HepG2 (cell line): Measurements from ENCODE around the gene RNF208. TPM values are rescaled to one million over a fixed set of nuclear protein-coding genes. Genes with fewer than 3 reads are reported as not detected.

Experiments
- ATF7 ChIP-seq, 2 experiments: fragments of 450-650 bp in 1 of 2; sonication (generic) in 1 of 2; formaldehyde crosslinking in 1 of 2; IDR thresholded peaks; 2 replicates each; pipeline versions ENCODE4 v1.4.0 to v1.6.1; 2016 to 2020; ENCODE audit warnings: antibody characterized with exemption in 1 of 2, mild to moderate bottlenecking in 1 of 2, missing genetic modification reagents in 1 of 2
- CREB3 ChIP-seq: sonication (generic); formaldehyde crosslinking; IDR thresholded peaks from 2 replicates; pipeline ENCODE4 v1.5.0; 2020; ENCODE audit warnings: missing genetic modification reagents
- FOXP1 ChIP-seq, 2 experiments: fragments of 450-650 bp in 1 of 2; IDR thresholded peaks; 2 replicates each; pipeline ENCODE4 v1.6.1; 2017 to 2018; ENCODE audit warnings: antibody characterized with exemption in 1 of 2
- HNRNPLL ChIP-seq: fragments of 200-400 bp; formaldehyde crosslinking; IDR thresholded peaks from 2 replicates; pipeline ENCODE4 v1.6.1; 2017; ENCODE audit warnings: mild to moderate bottlenecking, low read depth, low read length; ENCODE audit not compliant: poor library complexity, severe bottlenecking
- HOXA3 ChIP-seq: sonication (generic); formaldehyde crosslinking; IDR thresholded peaks from 2 replicates; pipeline ENCODE4 v1.5.0; 2020; ENCODE audit warnings: missing genetic modification reagents
- MAZ ChIP-seq, 2 experiments: sonication (generic) in 1 of 2; formaldehyde crosslinking in 1 of 2; IDR thresholded peaks; 2 replicates each; pipeline versions ENCODE4 v1.5.0 to v1.6.1; 2012 to 2020; ENCODE audit warnings: low read depth in 2 of 2, mild to moderate bottlenecking in 2 of 2, borderline replicate concordance in 1 of 2, improper control_type of control experiment in 1 of 2, low read length in 1 of 2, missing genetic modification reagents in 1 of 2, moderate library complexity in 1 of 2
- MED13 ChIP-seq: sonication (generic); formaldehyde crosslinking; IDR thresholded peaks from 2 replicates; pipeline ENCODE4 v1.5.0; 2020; ENCODE audit warnings: missing genetic modification reagents
- NFE2L1 ChIP-seq: sonication (generic); formaldehyde crosslinking; IDR thresholded peaks from 2 replicates; pipeline ENCODE4 v1.4.0; 2020; ENCODE audit warnings: missing genetic modification reagents, mild to moderate bottlenecking, borderline replicate concordance
- NR2F1 ChIP-seq, 2 experiments: fragments of 450-650 bp in 1 of 2; formaldehyde crosslinking in 1 of 2; IDR thresholded peaks; 2 replicates each; pipeline versions ENCODE4 v1.5.0 to v1.6.1; 2016 to 2020; ENCODE audit warnings: mild to moderate bottlenecking in 1 of 2, missing compliant biosample characterization in 1 of 2, missing genetic modification reagents in 1 of 2, moderate library complexity in 1 of 2
- RCOR2 ChIP-seq: IDR thresholded peaks from 2 replicates; pipeline ENCODE4 v1.6.1; 2016; ENCODE audit warnings: missing biosample characterization, missing genetic modification reagents
- ZBTB1 ChIP-seq: sonication (generic); formaldehyde crosslinking; IDR thresholded peaks from 2 replicates; pipeline ENCODE4 v1.4.0; 2020; ENCODE audit warnings: missing genetic modification reagents, borderline replicate concordance
- ZBTB33 ChIP-seq: sonication (generic); formaldehyde crosslinking; IDR thresholded peaks from 2 replicates; pipeline ENCODE4 v1.4.0; 2020; ENCODE audit warnings: missing genetic modification reagents
- ZBTB34 ChIP-seq: sonication (generic); formaldehyde crosslinking; IDR thresholded peaks from 2 replicates; pipeline ENCODE4 v1.8.0; 2022; ENCODE audit warnings: mild to moderate bottlenecking, missing genetic modification reagents
- ZBTB37 ChIP-seq: sonication (generic); formaldehyde crosslinking; IDR thresholded peaks from 2 replicates; pipeline ENCODE4 v1.4.0; 2020; ENCODE audit warnings: mild to moderate bottlenecking, missing genetic modification reagents
- ZBTB7A ChIP-seq: sonication (generic); formaldehyde crosslinking; IDR thresholded peaks from 2 replicates; pipeline ENCODE4 v1.8.0; 2022; ENCODE audit warnings: mild to moderate bottlenecking, missing genetic modification reagents
- ZFP62 ChIP-seq: sonication (generic); formaldehyde crosslinking; IDR thresholded peaks from 2 replicates; pipeline ENCODE4 v1.4.0; 2020; ENCODE audit warnings: missing genetic modification reagents
- ZFP90 ChIP-seq: sonication (generic); formaldehyde crosslinking; IDR thresholded peaks from 2 replicates; pipeline ENCODE4 v1.8.0; 2022; ENCODE audit warnings: missing genetic modification reagents, mild to moderate bottlenecking, inconsistent platforms, borderline replicate concordance
- ZNF24 ChIP-seq: fragments of 450-650 bp; IDR thresholded peaks from 2 replicates; pipeline ENCODE4 v1.6.1; 2017; ENCODE audit warnings: antibody characterized with exemption, mild to moderate bottlenecking
- ZNF263 ChIP-seq: sonication (generic); formaldehyde crosslinking; IDR thresholded peaks from 2 replicates; pipeline ENCODE4 v1.4.0; 2020; ENCODE audit warnings: missing genetic modification reagents
- ZNF333 ChIP-seq: sonication (generic); formaldehyde crosslinking; IDR thresholded peaks from 2 replicates; pipeline ENCODE4 v1.4.0; 2020; ENCODE audit warnings: mild to moderate bottlenecking, missing genetic modification reagents, borderline replicate concordance
- ZNF367 ChIP-seq: sonication (generic); formaldehyde crosslinking; IDR thresholded peaks from 2 replicates; pipeline ENCODE4 v1.4.0; 2020; ENCODE audit warnings: missing genetic modification reagents, borderline replicate concordance
- ZNF749 ChIP-seq: sonication (generic); formaldehyde crosslinking; IDR thresholded peaks from 2 replicates; pipeline ENCODE4 v1.8.0; 2022; ENCODE audit warnings: mild to moderate bottlenecking, missing genetic modification reagents, moderate library complexity, borderline replicate concordance
- polyA plus RNA-seq, 8 experiments: library from polyadenylated mRNA; depleted of rRNA in 3 of 8; stranded (reverse) in 7 of 8; unstranded in 1 of 8; fragments of >200 nt; fragmentation: Illumina TruSeq in 4 of 8; extraction: Trizol in 4 of 8; gene quantifications; 2 replicates each; pipeline versions ENCODE4 v1.2.1 to v1.2.3, GENCODE V29; 2011 to 2016; ENCODE audit warnings: low read depth in 4 of 8, missing spikeins in 1 of 8, mixed read lengths in 1 of 8; ENCODE audit not compliant: insufficient read depth in 1 of 8
- total RNA-seq, 5 experiments: library from RNA; depleted of rRNA; stranded (reverse); fragments of >200 nt; fragmentation: Illumina TruSeq; extraction: Trizol; gene quantifications; 2 replicates each; pipeline ENCODE4 v1.2.3, GENCODE V29; 2016; ENCODE audit warnings: low read depth in 1 of 5

The RNF208 gene
- total and polyA plus RNA-seq, 2 of the 13 experiments (the other 11 are each of a cell fraction or from before 2014, with no cell fraction given): 1.6 to 2.1 TPM

GRCh38 chr9:137198051-137198901 is 23.8 kb downstream of the RNF208 start (continued):
- no peak for TF ChIP-seq ZBTB34 (CRISPR knock-in tag)
- TF ChIP-seq ZBTB1 (CRISPR knock-in tag): no peak
- no peak for TF ChIP-seq NFE2L1
- no peak for TF ChIP-seq MAZ (IDR thresholded peaks at IDR 0.05; ENCODE audit: borderline replicate concordance, low read depth, low read length)
- no peak for TF ChIP-seq MAZ (CRISPR knock-in tag; IDR thresholded peaks at IDR 0.05; ENCODE audit: low read depth)
- TF ChIP-seq FOXP1 (IDR thresholded peaks at IDR 0.05): no peak
- no peak for TF ChIP-seq FOXP1 (CRISPR knock-in tag; IDR thresholded peaks at IDR 0.05)
- no peak for TF ChIP-seq ZNF24
- no peak for TF ChIP-seq HOXA3
- TF ChIP-seq HNRNPLL: no peak
- no peak for TF ChIP-seq NR2F1 (CRISPR knock-in tag; IDR thresholded peaks at IDR 0.05)
- TF ChIP-seq ZBTB7A: no peak
- TF ChIP-seq CREB3 (CRISPR knock-in tag): no peak
- 0 out of 2 replicates have a peak, but pooled peaks have one; percentile 4 for TF ChIP-seq ZNF333
- TF ChIP-seq ZNF263 (CRISPR knock-in tag): no peak
- no peak for TF ChIP-seq RCOR2 (CRISPR knock-in tag)
- TF ChIP-seq MED13: no peak
- no peak for TF ChIP-seq ZFP62 (CRISPR knock-in tag)
- no peak for TF ChIP-seq ZFP90
- TF ChIP-seq ZNF367 (CRISPR knock-in tag): no peak
- TF ChIP-seq ATF7 (IDR thresholded peaks at IDR 0.05): no peak
- no peak for TF ChIP-seq ATF7 (CRISPR knock-in tag; IDR thresholded peaks at IDR 0.05)
- no peak for TF ChIP-seq ZBTB37
- no peak for TF ChIP-seq ZBTB33
- no peak for TF ChIP-seq ZNF749 (CRISPR knock-in tag)
